K562 (cell line): Measurements from ENCODE around the gene ZFPM1. TPM values are rescaled to one million over a fixed set of nuclear protein-coding genes. Genes with fewer than 3 reads are reported as not detected.

ENCODE experiments used
- CBFB ChIP-seq: sonication (generic); formaldehyde crosslinking; IDR thresholded peaks from 2 replicates; pipeline ENCODE4 v1.4.0; 2020; ENCODE audit warnings: mild to moderate bottlenecking, missing genetic modification reagents
- FOSL1 ChIP-seq: fragments of 200-800 bp; sonication (Bioruptor generic); conservative IDR thresholded peaks from 2 replicates; pipeline ENCODE4 v1.6.1; 2016; ENCODE audit warnings: missing genetic modification characterization, missing compliant biosample characterization
- FOXP1 ChIP-seq: sonication (generic); formaldehyde crosslinking; IDR thresholded peaks from 2 replicates; pipeline ENCODE4 v1.8.0; 2022; ENCODE audit warnings: mild to moderate bottlenecking, missing genetic modification reagents
- HSF4 ChIP-seq: fragments of 250-450 bp; sonication (Bioruptor Pico); IDR thresholded peaks from 2 replicates; pipeline ENCODE4 v2.1.2; 2022; ENCODE audit warnings: mild to moderate bottlenecking, moderate library complexity, borderline replicate concordance
- KLF16 ChIP-seq: IDR thresholded peaks from 2 replicates; pipeline ENCODE4 v1.6.1; 2016; ENCODE audit warnings: antibody characterized with exemption
- MEIS2 ChIP-seq: fragments of 450-650 bp; IDR thresholded peaks from 2 replicates; pipeline ENCODE4 v1.6.1; 2014; ENCODE audit warnings: mild to moderate bottlenecking; ENCODE audit not compliant: partially characterized antibody
- NFYB ChIP-seq: IDR thresholded peaks from 2 replicates; pipeline ENCODE4 v1.6.1; 2011; ENCODE audit warnings: mild to moderate bottlenecking, moderate library complexity; ENCODE audit not compliant: insufficient read length; ENCODE audit errors: extremely low read depth
- NR2C2 ChIP-seq, 2 experiments: fragments of 200-800 bp in 1 of 2; sonication (Bioruptor generic) in 1 of 2; sonication (generic) in 1 of 2; formaldehyde crosslinking in 1 of 2; IDR thresholded peaks; 2 replicates each; pipeline versions ENCODE4 v1.6.1 to v1.8.0; 2016 to 2022; ENCODE audit warnings: mild to moderate bottlenecking in 1 of 2, missing compliant biosample characterization in 1 of 2, missing genetic modification characterization in 1 of 2, missing genetic modification reagents in 1 of 2
- NR3C1 ChIP-seq: sonication (generic); formaldehyde crosslinking; IDR thresholded peaks from 2 replicates; pipeline ENCODE4 v1.8.1; 2022; ENCODE audit warnings: missing genetic modification reagents
- OTX1 ChIP-seq: fragments of 450-650 bp; formaldehyde crosslinking; IDR thresholded peaks from 2 replicates; pipeline ENCODE4 v1.4.0; 2022; ENCODE audit warnings: mild to moderate bottlenecking
- PCBP2 ChIP-seq: fragments of 200-400 bp; formaldehyde crosslinking; IDR thresholded peaks from 2 replicates; pipeline ENCODE4 v1.6.1; 2018; ENCODE audit warnings: low read length, low read depth, mild to moderate bottlenecking, moderate library complexity; ENCODE audit not compliant: poor library complexity, severe bottlenecking
- PHB2 ChIP-seq: fragments of 450-650 bp; IDR thresholded peaks from 2 replicates; pipeline ENCODE4 v1.6.1; 2017; ENCODE audit warnings: low read depth
- PHF20 ChIP-seq: fragments of 450-650 bp; IDR thresholded peaks from 2 replicates; pipeline ENCODE4 v1.6.1; 2018; ENCODE audit not compliant: partially characterized antibody
- SMAD3 ChIP-seq: fragments of 450-650 bp; formaldehyde crosslinking; conservative IDR thresholded peaks from 2 replicates; pipeline ENCODE4 v1.4.0; 2020; ENCODE audit warnings: mild to moderate bottlenecking
- STAT5B ChIP-seq: fragments of 250-450 bp; sonication (Bioruptor Pico); IDR thresholded peaks from 2 replicates; pipeline ENCODE4 v1.8.0; 2021; ENCODE audit warnings: mild to moderate bottlenecking, inconsistent platforms
- TSHZ1 ChIP-seq: fragments of 250-450 bp; sonication (Bioruptor Pico); IDR thresholded peaks from 2 replicates; pipeline ENCODE4 v1.4.0; 2020; ENCODE audit warnings: mild to moderate bottlenecking, moderate library complexity
- ZFPM2 ChIP-seq: fragments of 250-450 bp; sonication (Bioruptor Pico); IDR thresholded peaks from 2 replicates; pipeline ENCODE4 v1.5.1; 2022; ENCODE audit warnings: mild to moderate bottlenecking
- ZNF224 ChIP-seq: sonication (generic); formaldehyde crosslinking; IDR thresholded peaks from 2 replicates; pipeline ENCODE4 v1.8.0; 2022; ENCODE audit warnings: mild to moderate bottlenecking, missing genetic modification reagents
- ZNF3 ChIP-seq: fragments of 250-450 bp; sonication (Bioruptor Pico); IDR thresholded peaks from 2 replicates; pipeline ENCODE4 v1.5.0; 2021; ENCODE audit warnings: mild to moderate bottlenecking, moderate library complexity
- ZNF384 ChIP-seq: IDR thresholded peaks from 2 replicates; pipeline ENCODE4 v1.6.1; 2012; ENCODE audit warnings: low read depth, low read length, improper control_type of control experiment
- ZNF696 ChIP-seq: fragments of 250-450 bp; sonication (Bioruptor Pico); conservative IDR thresholded peaks from 2 replicates; pipeline ENCODE4 v1.4.0; 2020; ENCODE audit warnings: mild to moderate bottlenecking, moderate library complexity
- ZNF76 ChIP-seq: fragments of 250-450 bp; sonication (Bioruptor Pico); IDR thresholded peaks from 2 replicates; pipeline ENCODE4 v1.4.0; 2020; ENCODE audit warnings: mild to moderate bottlenecking, moderate library complexity, borderline replicate concordance
- ZNF778 ChIP-seq: fragments of 450-650 bp; formaldehyde crosslinking; IDR thresholded peaks from 2 replicates; pipeline ENCODE4 v1.4.0; 2020; ENCODE audit warnings: mild to moderate bottlenecking, moderate library complexity
- polyA plus RNA-seq, 8 experiments: library from polyadenylated mRNA; depleted of rRNA in 4 of 8; stranded (reverse) in 5 of 8; unstranded in 3 of 8; fragments of >200 nt; fragmentation: Nextera tagmentation in 2 of 8; fragmentation: Illumina TruSeq in 1 of 8; extraction: Ambion mirVana in 2 of 8; extraction: Trizol in 1 of 8; gene quantifications; 2 replicates each; pipeline versions ENCODE4 v1.2.1 to v1.2.3, GENCODE V29; 2011 to 2014; ENCODE audit warnings: inconsistent platforms in 1 of 8, missing spikeins in 1 of 8
- total RNA-seq, 7 experiments: library from RNA; depleted of rRNA in 6 of 7; stranded (reverse); fragments of >200 nt in 6 of 7; fragmentation: Illumina TruSeq in 2 of 7; extraction: Trizol in 2 of 7; gene quantifications; 2 replicates each; pipeline versions ENCODE4 v1.2.1 to v1.2.3, GENCODE V29; 2011 to 2021; ENCODE audit warnings: low replicate concordance in 1 of 7
- TF ChIP-seq, protein P1 (sequence below): fragments of 250-450 bp; sonication (Bioruptor Pico); IDR thresholded peaks from 2 replicates; pipeline ENCODE4 v1.8.0; 2021; ENCODE audit warnings: moderate library complexity, mild to moderate bottlenecking, inconsistent platforms

Gene ZFPM1
- total and polyA plus RNA-seq, 9 of the 15 experiments (the other 6 are each of a cell fraction or from before 2014, with no cell fraction given) = 0.03 to 35.9 (median 1.4) TPM

GRCh38 chr16:88497561-88498462, 44.7 kb downstream of the ZFPM1 start (continued):
- TF ChIP-seq NR2C2 (CRISPR knock-in tag; IDR thresholded peaks at IDR 0.05) (peak; percentile 74; the same call in 1 of the 2 replicates), NR2C2 (tag; IDR thresholded peaks at IDR 0.05) (peak; percentile 77), FOSL1 (tag) (peak; percentile 82), CBFB (no peak), KLF16 (peak; percentile 99), MEIS2 (peak; percentile 95), NFYB (no peak), FOXP1 (CRISPR knock-in tag) (no peak), ZNF384 (no peak), NR3C1 (no peak), TSHZ1 (CRISPR knock-in tag) (no peak), PHB2 (peak; percentile 79; the same call in 1 of the 2 replicates), ZNF778 (CRISPR knock-in tag) (no peak), SMAD3 (CRISPR knock-in tag) (0 out of 2 replicates have a peak, but pooled peaks have one; percentile 68), STAT5B (CRISPR knock-in tag) (no peak), PHF20 (peak; percentile 48), ZNF76 (CRISPR knock-in tag) (no peak; the same call in 1 of the 2 replicates), PCBP2 (no peak), ZFPM2 (CRISPR knock-in tag) (peak; percentile 82; the same call in 1 of the 2 replicates), ZNF696 (CRISPR knock-in tag) (no peak), OTX1 (no peak), HSF4 (CRISPR knock-in tag) (no peak), ZNF3 (CRISPR knock-in tag) (no peak), ZNF224 (CRISPR knock-in tag) (no peak)
- TF ChIP-seq, protein P1, sequence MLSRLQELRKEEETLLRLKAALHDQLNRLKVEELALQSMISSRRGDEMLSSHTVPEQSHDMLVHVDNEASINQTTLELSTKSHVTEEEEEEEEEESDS (CRISPR knock-in tag) = no peak
